Liver (tissue), 9 donors: ENCODE data around the gene ZDHHC6. TPM values are rescaled to one million over a fixed set of nuclear protein-coding genes. Genes with fewer than 3 reads are reported as not detected.

Source experiments
- DNase-seq: peaks from one replicate; pipeline ENCODE4 v3.0.0-alpha.2; 2017; ENCODE audit warnings: low spot score
- H3K27ac ChIP-seq, 2 donors: one replicate each; pipeline ENCODE4 v1.7.0; 2013; ENCODE audit warnings: inconsistent platforms in 2 of 2, low read length in 2 of 2, control low read depth in 1 of 2, low read depth in 1 of 2, mild to moderate bottlenecking in 1 of 2
- H3K27me3 ChIP-seq, 4 donors: one replicate each; pipeline versions ENCODE4 v1.6.1 to v1.7.0; 2013; ENCODE audit warnings: low read length in 3 of 4, inconsistent platforms in 1 of 4, mild to moderate bottlenecking in 1 of 4, moderate library complexity in 1 of 4; ENCODE audit not compliant: control insufficient read depth in 4 of 4, insufficient read depth in 4 of 4
- H3K36me3 ChIP-seq, 4 donors: one replicate each; pipeline versions ENCODE4 v1.6.1 to v1.7.0; 2013; ENCODE audit warnings: low read length in 3 of 4, mild to moderate bottlenecking in 3 of 4, low read depth in 1 of 4, moderate library complexity in 1 of 4; ENCODE audit not compliant: control insufficient read depth in 4 of 4, insufficient read depth in 3 of 4
- H3K4me1 ChIP-seq, 4 donors: one replicate each; pipeline versions ENCODE4 v1.6.1 to v1.7.0; 2013; ENCODE audit warnings: low read length in 3 of 4, mild to moderate bottlenecking in 3 of 4, moderate library complexity in 1 of 4; ENCODE audit not compliant: control insufficient read depth in 4 of 4, insufficient read depth in 4 of 4
- H3K4me3 ChIP-seq, 3 donors: one replicate each; pipeline versions ENCODE4 v1.6.1 to v1.7.0; 2013; ENCODE audit warnings: low read length in 3 of 3, control low read depth in 1 of 3, low read depth in 1 of 3, mild to moderate bottlenecking in 1 of 3
- H3K9ac ChIP-seq, 2 donors: one replicate each; pipeline ENCODE4 v1.7.0; 2013; ENCODE audit warnings: low read length in 2 of 2, mild to moderate bottlenecking in 2 of 2, moderate library complexity in 2 of 2, control low read depth in 1 of 2, low read depth in 1 of 2
- H3K9me3 ChIP-seq, 4 donors: one replicate each; pipeline versions ENCODE4 v1.6.1 to v1.7.0; 2013; ENCODE audit warnings: low read length in 3 of 4; ENCODE audit not compliant: control insufficient read depth in 4 of 4
- ATF3 ChIP-seq: IDR thresholded peaks from 2 replicates; pipeline ENCODE4 v1.6.1; 2016; ENCODE audit warnings: antibody characterized with exemption
- CTCF ChIP-seq: fragments of 150-350 bp; IDR thresholded peaks from 2 replicates; pipeline ENCODE4 v1.5.1; 2017; ENCODE audit warnings: improper control_type of control experiment, low read depth, low read length; ENCODE audit not compliant: missing input control
- EGR1 ChIP-seq, 2 donors: IDR thresholded peaks; 2 replicates each; pipeline ENCODE4 v1.6.1; 2016 to 2018; ENCODE audit warnings: antibody characterized with exemption in 2 of 2, low read depth in 2 of 2
- FOXA1 ChIP-seq: IDR thresholded peaks from 2 replicates; pipeline ENCODE4 v1.6.1; 2016; ENCODE audit warnings: antibody characterized with exemption
- FOXA2 ChIP-seq: IDR thresholded peaks from 2 replicates; pipeline ENCODE4 v1.6.1; 2016; ENCODE audit warnings: antibody characterized with exemption
- GABPA ChIP-seq, 2 donors: IDR thresholded peaks in 1 of 2; conservative IDR thresholded peaks in 1 of 2; 2 replicates each; pipeline ENCODE4 v1.6.1; 2016; ENCODE audit warnings: antibody characterized with exemption in 2 of 2, mild to moderate bottlenecking in 1 of 2, moderate library complexity in 1 of 2
- HNF4A ChIP-seq, 2 donors: conservative IDR thresholded peaks; 2 replicates each; pipeline ENCODE4 v1.6.1; 2016; ENCODE audit warnings: antibody characterized with exemption in 2 of 2, mild to moderate bottlenecking in 2 of 2
- HNF4G ChIP-seq: IDR thresholded peaks from 2 replicates; pipeline ENCODE4 v1.6.1; 2016; ENCODE audit warnings: antibody characterized with exemption
- JUND ChIP-seq, 2 donors: IDR thresholded peaks; 2 replicates each; pipeline ENCODE4 v1.6.1; 2016; ENCODE audit warnings: antibody characterized with exemption in 2 of 2
- MAX ChIP-seq: IDR thresholded peaks from 2 replicates; pipeline ENCODE4 v1.6.1; 2016; ENCODE audit warnings: antibody characterized with exemption
- NR2F2 ChIP-seq: IDR thresholded peaks from 2 replicates; pipeline ENCODE4 v1.6.1; 2016; ENCODE audit warnings: antibody characterized with exemption
- RAD21 ChIP-seq, 2 donors: IDR thresholded peaks; 2 replicates each; pipeline ENCODE4 v1.6.1; 2016; ENCODE audit warnings: antibody characterized with exemption in 2 of 2, mild to moderate bottlenecking in 2 of 2
- REST ChIP-seq: IDR thresholded peaks from 2 replicates; pipeline ENCODE4 v1.6.1; 2016; ENCODE audit warnings: antibody characterized with exemption, mild to moderate bottlenecking
- RXRA ChIP-seq, 2 donors: IDR thresholded peaks; 2 replicates each; pipeline ENCODE4 v1.6.1; 2017 to 2018; ENCODE audit warnings: antibody characterized with exemption in 2 of 2, mild to moderate bottlenecking in 1 of 2
- SP1 ChIP-seq: IDR thresholded peaks from 2 replicates; pipeline ENCODE4 v1.6.1; 2018; ENCODE audit warnings: antibody characterized with exemption, mild to moderate bottlenecking
- TAF1 ChIP-seq: conservative IDR thresholded peaks from 2 replicates; pipeline ENCODE4 v1.6.1; 2016; ENCODE audit warnings: antibody characterized with exemption, mild to moderate bottlenecking
- YY1 ChIP-seq: IDR thresholded peaks from 2 replicates; pipeline ENCODE4 v1.6.1; 2016; ENCODE audit warnings: antibody characterized with exemption, mild to moderate bottlenecking
- ZBTB33 ChIP-seq: IDR thresholded peaks from 2 replicates; pipeline ENCODE4 v1.6.1; 2016; ENCODE audit warnings: antibody characterized with exemption
- WGBS: extraction: QIAGEN DNeasy Blood & Tissue Kit; methylation state at CpG from one replicate; pipeline ENCODE4 v1.1.7; 2013; 5-methylcytosine and 5-hydroxymethylcytosine counted together
- polyA plus RNA-seq, 2 donors: library from polyadenylated mRNA; stranded (reverse) in 1 of 2; unstranded in 1 of 2; fragments of 200-250 nt in 1 of 2; fragments of >200 nt in 1 of 2; fragmentation: Nextera tagmentation in 1 of 2; extraction: Ambion mirVana in 1 of 2; gene quantifications; one replicate each; pipeline versions ENCODE4 v1.2.1 to v1.2.3, GENCODE V29; 2013 to 2015
- total RNA-seq, 2 donors: library from RNA; depleted of rRNA; stranded (reverse); fragments of >200 nt; gene quantifications; one replicate each; pipeline ENCODE4 v1.2.3, GENCODE V29; 2014
- donor health status: healthy.
- donor health status: healthy.
- donor health status: healthy.
- donor health status: healthy.
- donor health status: healthy.

Gene ZDHHC6
- total and polyA plus RNA-seq, 4 donors: 13.2 to 19.4 (median 16.2) TPM

GRCh38 chr10:112433136-112433535 lies 13.6 kb downstream of the ZDHHC6 start:
- H3K9me3 ChIP-seq: no peaks in the 10 kb centered on the region
- H3K4me1 ChIP-seq: peaks cover 0 to 5% (median 0%) of the 10 kb centered on the region in 4 donors
- 94% methylated on average over 2 of the region's 2 CpGs for WGBS
- DNase-seq: no peak
- no peak for TF ChIP-seq ZBTB33
- no peak for TF ChIP-seq RAD21 (IDR thresholded peaks at IDR 0.05)
- TF ChIP-seq SP1: no peak
- TF ChIP-seq NR2F2: no peak
- no peak for TF ChIP-seq ATF3
- TF ChIP-seq REST: no peak
- no peak for TF ChIP-seq RXRA (IDR thresholded peaks at IDR 0.05)
- no peak for TF ChIP-seq HNF4A (conservative IDR thresholded peaks at IDR 0.05)
- no peak for TF ChIP-seq HNF4G
- no peak for TF ChIP-seq FOXA2
- TF ChIP-seq GABPA (IDR thresholded peaks at IDR 0.05 in 1 of 2, conservative IDR thresholded peaks at IDR 0.05 in 1 of 2): no peak
- no peak for TF ChIP-seq TAF1
- TF ChIP-seq CTCF: no peak
- TF ChIP-seq FOXA1: no peak
- TF ChIP-seq MAX: no peak
- TF ChIP-seq YY1: no peak
- no peak for TF ChIP-seq JUND (IDR thresholded peaks at IDR 0.05)
- TF ChIP-seq EGR1 (IDR thresholded peaks at IDR 0.05; ENCODE audit: low read depth in 2 of 2): no peak
- H3K27me3 ChIP-seq: no peaks in the 10 kb centered on the region
- peaks cover 3 to 32% (median 27%) of the 10 kb centered on the region in 4 donors for H3K36me3 ChIP-seq
- H3K9ac ChIP-seq: no peak overlapping the region
- no peak overlapping the region for H3K4me3 ChIP-seq
- no peak overlapping the region for H3K27ac ChIP-seq
